ENCODE results near the gene SLAMF1.

DNA sequence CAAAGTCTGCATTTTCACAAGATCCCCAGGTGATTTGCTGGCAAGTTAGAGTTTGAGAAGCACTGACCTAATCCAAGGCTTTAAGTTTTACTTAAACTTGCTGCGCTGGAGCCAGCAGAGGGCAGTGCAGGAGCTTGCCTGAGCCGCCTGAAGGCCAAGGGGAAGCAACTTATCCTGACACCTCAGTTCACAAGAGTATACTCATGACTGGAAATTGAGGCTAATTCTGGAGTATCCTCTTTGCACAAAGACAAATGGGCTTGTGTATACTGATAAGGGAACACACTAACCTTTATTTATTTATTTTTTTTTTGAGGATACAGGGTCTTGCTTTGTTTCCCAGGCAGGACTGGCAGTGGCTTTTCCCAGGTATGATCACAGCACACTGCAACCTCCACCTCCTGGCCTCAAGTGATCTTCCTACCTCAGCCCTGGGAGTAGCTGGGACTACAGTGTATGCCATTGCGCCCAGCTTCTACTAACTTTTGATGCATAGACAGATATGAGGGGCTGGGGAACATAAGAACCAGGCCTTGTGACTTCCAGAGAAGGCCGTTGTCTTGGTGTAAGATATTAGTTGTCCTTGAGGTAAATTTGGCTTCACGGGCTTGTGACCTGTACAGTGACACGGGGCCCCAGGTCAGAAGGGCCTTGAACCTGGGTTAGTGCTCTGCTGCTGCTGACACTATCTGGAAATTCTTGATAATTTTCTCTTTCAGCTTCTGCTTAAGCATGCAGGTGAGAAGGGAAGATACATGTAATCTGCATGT lies 29.0 kb upstream of the SLAMF1 start:
- TF ChIP-seq SPI1 (IDR thresholded peaks at IDR 0.05; ENCODE audit: borderline replicate concordance, low read depth) (no peak), GABPA (IDR thresholded peaks at IDR 0.05; ENCODE audit: low read depth) (no peak)
- TF ChIP-seq, protein P1, sequence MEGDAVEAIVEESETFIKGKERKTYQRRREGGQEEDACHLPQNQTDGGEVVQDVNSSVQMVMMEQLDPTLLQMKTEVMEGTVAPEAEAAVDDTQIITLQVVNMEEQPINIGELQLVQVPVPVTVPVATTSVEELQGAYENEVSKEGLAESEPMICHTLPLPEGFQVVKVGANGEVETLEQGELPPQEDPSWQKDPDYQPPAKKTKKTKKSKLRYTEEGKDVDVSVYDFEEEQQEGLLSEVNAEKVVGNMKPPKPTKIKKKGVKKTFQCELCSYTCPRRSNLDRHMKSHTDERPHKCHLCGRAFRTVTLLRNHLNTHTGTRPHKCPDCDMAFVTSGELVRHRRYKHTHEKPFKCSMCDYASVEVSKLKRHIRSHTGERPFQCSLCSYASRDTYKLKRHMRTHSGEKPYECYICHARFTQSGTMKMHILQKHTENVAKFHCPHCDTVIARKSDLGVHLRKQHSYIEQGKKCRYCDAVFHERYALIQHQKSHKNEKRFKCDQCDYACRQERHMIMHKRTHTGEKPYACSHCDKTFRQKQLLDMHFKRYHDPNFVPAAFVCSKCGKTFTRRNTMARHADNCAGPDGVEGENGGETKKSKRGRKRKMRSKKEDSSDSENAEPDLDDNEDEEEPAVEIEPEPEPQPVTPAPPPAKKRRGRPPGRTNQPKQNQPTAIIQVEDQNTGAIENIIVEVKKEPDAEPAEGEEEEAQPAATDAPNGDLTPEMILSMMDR (IDR thresholded peaks at IDR 0.05; ENCODE audit: insufficient read depth, low read length): peak; percentile 91
- TF ChIP-seq, protein P2, sequence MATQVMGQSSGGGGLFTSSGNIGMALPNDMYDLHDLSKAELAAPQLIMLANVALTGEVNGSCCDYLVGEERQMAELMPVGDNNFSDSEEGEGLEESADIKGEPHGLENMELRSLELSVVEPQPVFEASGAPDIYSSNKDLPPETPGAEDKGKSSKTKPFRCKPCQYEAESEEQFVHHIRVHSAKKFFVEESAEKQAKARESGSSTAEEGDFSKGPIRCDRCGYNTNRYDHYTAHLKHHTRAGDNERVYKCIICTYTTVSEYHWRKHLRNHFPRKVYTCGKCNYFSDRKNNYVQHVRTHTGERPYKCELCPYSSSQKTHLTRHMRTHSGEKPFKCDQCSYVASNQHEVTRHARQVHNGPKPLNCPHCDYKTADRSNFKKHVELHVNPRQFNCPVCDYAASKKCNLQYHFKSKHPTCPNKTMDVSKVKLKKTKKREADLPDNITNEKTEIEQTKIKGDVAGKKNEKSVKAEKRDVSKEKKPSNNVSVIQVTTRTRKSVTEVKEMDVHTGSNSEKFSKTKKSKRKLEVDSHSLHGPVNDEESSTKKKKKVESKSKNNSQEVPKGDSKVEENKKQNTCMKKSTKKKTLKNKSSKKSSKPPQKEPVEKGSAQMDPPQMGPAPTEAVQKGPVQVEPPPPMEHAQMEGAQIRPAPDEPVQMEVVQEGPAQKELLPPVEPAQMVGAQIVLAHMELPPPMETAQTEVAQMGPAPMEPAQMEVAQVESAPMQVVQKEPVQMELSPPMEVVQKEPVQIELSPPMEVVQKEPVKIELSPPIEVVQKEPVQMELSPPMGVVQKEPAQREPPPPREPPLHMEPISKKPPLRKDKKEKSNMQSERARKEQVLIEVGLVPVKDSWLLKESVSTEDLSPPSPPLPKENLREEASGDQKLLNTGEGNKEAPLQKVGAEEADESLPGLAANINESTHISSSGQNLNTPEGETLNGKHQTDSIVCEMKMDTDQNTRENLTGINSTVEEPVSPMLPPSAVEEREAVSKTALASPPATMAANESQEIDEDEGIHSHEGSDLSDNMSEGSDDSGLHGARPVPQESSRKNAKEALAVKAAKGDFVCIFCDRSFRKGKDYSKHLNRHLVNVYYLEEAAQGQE (IDR thresholded peaks at IDR 0.05; ENCODE audit: insufficient replicate concordance, low read depth): no peak
